ENCODE measurements around the gene MYH4. TPM values are rescaled to one million over a fixed set of nuclear protein-coding genes. Genes with fewer than 3 reads are reported as not detected.

Gene MYH4
- total and polyA plus RNA-seq, 7 donors, result 0.06 to 0.54 (median 0.24) TPM; not detected in 1

DNA sequence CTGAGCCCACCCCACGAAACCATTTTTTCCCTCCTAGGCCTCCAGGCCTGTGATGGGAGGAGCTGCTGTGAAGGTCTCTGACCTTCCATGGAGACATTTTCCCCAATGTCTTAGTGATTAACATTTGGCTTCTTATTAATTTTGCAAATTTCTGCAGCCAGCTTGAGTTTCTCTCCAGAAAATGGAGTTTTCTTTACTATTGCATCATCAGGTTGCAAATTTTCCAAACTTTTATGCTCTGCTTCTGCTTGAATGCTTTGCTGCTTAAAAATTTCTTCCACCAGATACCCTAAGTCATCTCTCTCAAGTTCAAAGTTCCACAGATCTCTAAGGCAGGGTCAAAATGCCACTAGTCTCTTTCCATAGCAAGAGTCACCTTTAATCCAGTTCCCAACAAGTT, 12.9 kb upstream of the MYH4 start:
- ATAC-seq (no peak), DNase-seq (no peak)
- TF ChIP-seq CTCF (IDR thresholded peaks at IDR 0.05), result no peak
- Histone ChIP-seq H3K36me3 (ENCODE audit: insufficient read depth in 1 of 2, low read depth in 1 of 2) (no peaks in the 10 kb centered on the region), H3K27me3 (ENCODE audit: insufficient read depth in 3 of 3, low read length in 2 of 3) (peaks cover 0 to 5% (median 0%) of the 10 kb centered on the region in 3 donors), H3K4me3 (no peak overlapping the region), H3K27ac (no peak overlapping the region), H3K4me1 (no peaks in the 10 kb centered on the region), H3K9me3 (no peaks in the 10 kb centered on the region)
- 43 to 56% (median 53%) methylated on average over 1 of the region's 1 CpG for WGBS, 3 donors
- intact Hi-C loops (cut with DNase I), result no loop called here

DNA sequence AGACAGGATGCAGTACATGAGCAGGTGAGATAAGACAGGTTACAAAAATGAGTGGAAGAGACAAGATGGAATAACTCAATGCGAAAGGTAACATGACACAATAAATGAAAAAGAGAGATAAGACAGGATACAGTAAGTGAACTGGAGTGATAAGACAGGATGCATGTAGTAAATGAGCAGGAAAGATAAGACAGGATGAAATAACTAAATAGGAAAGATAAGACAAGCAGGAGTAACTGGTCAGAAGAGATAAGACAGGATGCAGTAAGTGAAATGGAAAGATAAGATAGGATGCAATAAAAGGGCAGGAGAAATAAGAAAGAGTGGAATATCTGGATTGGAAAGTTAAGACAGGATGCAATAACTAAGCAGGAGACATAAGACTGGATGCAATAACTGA, 8.3 kb upstream of the MYH4 start:
- ATAC-seq (no peak), DNase-seq (no peak)
- H3K9me3 ChIP-seq, result no peaks in the 10 kb centered on the region
- intact Hi-C loops (cut with DNase I), result loop anchor here in 1 of 2 donors (10.0 kb wide), 2 partner anchors 83 to 153 kb away; no protein-coding TSS in a partner anchor
- no peaks in the 10 kb centered on the region for H3K4me1 ChIP-seq
- no peak overlapping the region for H3K4me3 ChIP-seq
- peaks cover 0 to 5% (median 0%) of the 10 kb centered on the region in 3 donors for H3K27me3 ChIP-seq (ENCODE audit: insufficient read depth in 3 of 3, low read length in 2 of 3)
- no peaks in the 10 kb centered on the region for H3K36me3 ChIP-seq (ENCODE audit: insufficient read depth in 1 of 2, low read depth in 1 of 2)
- 72 to 90% (median 80%) methylated on average over 1 of the region's 1 CpG for WGBS, 3 donors
- TF ChIP-seq CTCF (IDR thresholded peaks at IDR 0.05), result no peak
- no peak overlapping the region for H3K27ac ChIP-seq

- DNase-seq, result no peak
- WGBS, 3 donors, result 79 to 89% (median 84%) methylated on average over 4 of the region's 4 CpGs
- Histone ChIP-seq H3K4me3 (no peak overlapping the region), H3K9me3 (no peaks in the 10 kb centered on the region), H3K27me3 (ENCODE audit: insufficient read depth in 3 of 3, low read length in 2 of 3) (peaks cover 0 to 5% (median 0%) of the 10 kb centered on the region in 3 donors), H3K36me3 (ENCODE audit: insufficient read depth in 1 of 2, low read depth in 1 of 2) (no peaks in the 10 kb centered on the region), H3K4me1 (no peaks in the 10 kb centered on the region), H3K27ac (no peak overlapping the region)
- ATAC-seq, result no peak
- intact Hi-C loops (cut with DNase I), result loop anchor here in 1 of 2 donors (10.0 kb wide), 2 partner anchors 80 to 150 kb away; no protein-coding TSS in a partner anchor
- TF ChIP-seq CTCF (IDR thresholded peaks at IDR 0.05), result no peak
Measured at GRCh38 chr17:10474536-10474935, 5.2 kb upstream of the MYH4 start.

GRCh38 chr17:10471858-10472257, 2.5 kb upstream of the MYH4 start:
- no peak overlapping the region for H3K27ac ChIP-seq
- H3K4me3 ChIP-seq, result no peak overlapping the region
- no peak for DNase-seq
- no peaks in the 10 kb centered on the region for H3K27me3 ChIP-seq (ENCODE audit: insufficient read depth in 3 of 3, low read length in 2 of 3)
- no peak for ATAC-seq
- H3K36me3 ChIP-seq (ENCODE audit: insufficient read depth in 1 of 2, low read depth in 1 of 2), result no peaks in the 10 kb centered on the region
- intact Hi-C loops (cut with DNase I), result loop anchor here in 1 of 2 donors (10.0 kb wide), 2 partner anchors 77 to 147 kb away; no protein-coding TSS in a partner anchor
- WGBS, 3 donors, result 94 to 100% (median 98%) methylated on average over 1 of the region's 1 CpG
- no peaks in the 10 kb centered on the region for H3K9me3 ChIP-seq
- TF ChIP-seq CTCF (IDR thresholded peaks at IDR 0.05), result no peak
- no peaks in the 10 kb centered on the region for H3K4me1 ChIP-seq

- WGBS, 3 donors, result 78 to 81% (median 79%) methylated on average over 4 of the region's 4 CpGs
- intact Hi-C loops (cut with DNase I), result no loop called here
Measured at GRCh38 chr17:10463402-10463801, 6.0 kb downstream of the MYH4 start.

More at GRCh38 chr17:10463402-10463801, 6.0 kb downstream of the MYH4 start:
- H3K4me3 ChIP-seq, result no peak overlapping the region
- no peaks in the 10 kb centered on the region for H3K9me3 ChIP-seq
- no peak for ATAC-seq
- no peak for DNase-seq
- no peak overlapping the region for H3K27ac ChIP-seq
- TF ChIP-seq CTCF (IDR thresholded peaks at IDR 0.05), result no peak
- H3K36me3 ChIP-seq (ENCODE audit: insufficient read depth in 1 of 2, low read depth in 1 of 2), result no peaks in the 10 kb centered on the region
- H3K4me1 ChIP-seq, result no peaks in the 10 kb centered on the region
- H3K27me3 ChIP-seq (ENCODE audit: insufficient read depth in 3 of 3, low read length in 2 of 3), result no peaks in the 10 kb centered on the region

Data from psoas muscle (tissue), 8 donors.